Natural killer cell (primary cell): Measurements from ENCODE around the gene BMP6. TPM values are rescaled to one million over a fixed set of nuclear protein-coding genes. Genes with fewer than 3 reads are reported as not detected.

Source experiments
- ATAC-seq, 3 donors: fragments of 150-1000 bp in 2 of 3; fragments of 200-7000 bp in 1 of 3; cut with Tn5 transposase; 1 replicate in 1 of 3; 2 replicates in 2 of 3; pipeline ENCODE4 v1.10.0; 2021; ENCODE audit warnings: mild to moderate bottlenecking in 2 of 3, moderate library complexity in 2 of 3
- DNase-seq, 2 donors: peaks; one replicate each; pipeline versions ENCODE4 v3.0.0 to v3.0.0-alpha.2; 2013 to 2021; ENCODE audit warnings: mixed read lengths in 1 of 2
- H3K27ac ChIP-seq: one replicate; pipeline ENCODE4 v1.5.1; 2013; ENCODE audit warnings: mild to moderate bottlenecking, low read length
- H3K27me3 ChIP-seq: one replicate; pipeline ENCODE4 v1.6.1; 2013; ENCODE audit warnings: low read length; ENCODE audit not compliant: control insufficient read depth, insufficient read depth
- H3K36me3 ChIP-seq: one replicate; pipeline ENCODE4 v1.6.1; 2013; ENCODE audit warnings: low read length; ENCODE audit not compliant: control insufficient read depth, insufficient read depth
- H3K4me1 ChIP-seq: one replicate; pipeline ENCODE4 v1.6.1; 2013; ENCODE audit warnings: low read length; ENCODE audit not compliant: control insufficient read depth, insufficient read depth
- H3K4me3 ChIP-seq: one replicate; pipeline ENCODE4 v1.5.1; 2013; ENCODE audit warnings: low read length
- H3K9me3 ChIP-seq: one replicate; pipeline ENCODE4 v1.6.1; 2013; ENCODE audit warnings: low read length; ENCODE audit not compliant: control insufficient read depth, insufficient read depth
- H3K27ac Mint-ChIP-seq, 2 donors: one replicate each; pipeline ENCODE4 v1.8.0; 2022; ENCODE audit warnings: mild to moderate bottlenecking in 2 of 2, mixed read lengths in 2 of 2, moderate library complexity in 1 of 2
- H3K27me3 Mint-ChIP-seq, 2 donors: one replicate each; pipeline ENCODE4 v1.8.0; 2022; ENCODE audit warnings: low read depth in 2 of 2, mixed read lengths in 2 of 2
- H3K36me3 Mint-ChIP-seq: one replicate; pipeline ENCODE4 v1.8.0; 2022; ENCODE audit warnings: mixed read lengths
- H3K4me1 Mint-ChIP-seq, 2 donors: one replicate each; pipeline ENCODE4 v1.8.0; 2022; ENCODE audit warnings: mixed read lengths in 2 of 2
- H3K4me3 Mint-ChIP-seq: one replicate; pipeline ENCODE4 v1.8.0; 2022; ENCODE audit warnings: mild to moderate bottlenecking, moderate library complexity, mixed read lengths
- H3K9me3 Mint-ChIP-seq, 2 donors: one replicate each; pipeline ENCODE4 v1.8.0; 2022; ENCODE audit warnings: mixed read lengths in 2 of 2
- WGBS: methylation state at CpG from one replicate; pipeline ENCODE4 v1.1.7; 2013; ENCODE audit warnings: missing lambda C conversion rate; ENCODE audit not compliant: insufficient coverage; 5-methylcytosine and 5-hydroxymethylcytosine counted together
- intact Hi-C: fragments of 100-400 bp; cut with micrococcal nuclease; formaldehyde crosslinking; loops from one replicate; pipeline ENCODE4 v1.14.2; 2022
- total RNA-seq, 4 donors: library from RNA; stranded (reverse); fragments of 120-200 nt in 1 of 4; gene quantifications; one replicate each; pipeline versions ENCODE4 v1.2.3 to v1.2.4, GENCODE V29; 2013 to 2022
- TF ChIP-seq, protein P1 (sequence below): fragments of 200-600 bp; IDR thresholded peaks from one replicate; pipeline ENCODE4 v1.8.0; 2022; ENCODE audit warnings: antibody characterized with exemption

The BMP6 gene
- total RNA-seq, 3 donors from 2014 or later (not counting 1 experiment from before 2014, with no cell fraction given): 0.25 to 2.6 (median 0.73) TPM

DNA sequence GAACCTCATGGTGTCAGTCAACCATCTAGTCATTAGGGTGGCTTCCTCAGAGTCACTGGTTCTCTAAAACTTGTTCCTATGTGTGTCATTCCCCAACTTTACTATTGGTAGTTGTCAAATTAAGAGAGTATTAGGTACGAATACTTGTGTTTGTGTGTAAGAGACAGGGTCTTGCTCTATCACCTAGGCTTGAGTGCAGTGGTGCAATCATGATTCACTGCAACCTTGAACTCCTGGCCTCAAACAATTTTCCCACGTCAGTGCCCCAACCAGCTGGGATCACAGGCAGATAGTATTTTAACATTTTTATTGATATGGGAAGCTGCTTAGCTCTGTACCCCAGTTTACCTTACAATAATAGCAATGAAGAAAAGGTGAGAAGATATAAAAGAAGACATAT is 50.6 kb downstream of the BMP6 start:
- WGBS: 97% methylated on average over 2 of the region's 2 CpGs
- peaks cover 3 to 17% of the 10 kb centered on the region in 2 donors for H3K27me3 Mint-ChIP-seq

DNA sequence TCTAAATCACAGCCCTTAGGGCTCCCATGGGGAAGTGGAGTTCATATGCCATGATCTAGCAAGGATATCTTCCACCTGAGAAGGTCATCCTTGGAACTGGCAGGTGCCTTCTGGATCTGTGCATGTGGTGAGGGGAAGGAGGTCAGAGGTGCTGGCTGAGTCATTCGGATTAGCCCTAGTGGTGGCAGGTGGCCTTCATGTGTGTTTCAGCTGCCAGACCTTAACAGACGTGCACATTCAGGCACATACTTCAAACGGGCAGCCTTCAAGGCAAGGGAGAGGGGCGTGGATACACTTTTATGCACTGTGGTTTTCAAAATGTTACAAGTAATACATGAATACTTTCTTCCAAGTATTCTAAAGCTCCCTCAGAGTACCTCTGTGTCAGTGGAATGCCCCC is 51.2 kb downstream of the BMP6 start:
- H3K9me3 ChIP-seq: no peaks in the 10 kb centered on the region
- Mint-ChIP-seq H3K9me3 (no peaks in the 10 kb centered on the region), H3K4me3 (no peak overlapping the region), H3K27ac (no peak overlapping the region), H3K4me1 (no peaks in the 10 kb centered on the region), H3K27me3 (peaks cover 7 to 17% of the 10 kb centered on the region in 2 donors), H3K36me3 (no peaks in the 10 kb centered on the region)
- no peaks in the 10 kb centered on the region for H3K36me3 ChIP-seq
- WGBS: 72% methylated on average over 3 of the region's 4 CpGs
- intact Hi-C loops: no loop called here
- H3K27ac ChIP-seq: no peak overlapping the region
- H3K27me3 ChIP-seq: no peaks in the 10 kb centered on the region
- DNase-seq (no peak), ATAC-seq (no peak)
- H3K4me1 ChIP-seq: no peaks in the 10 kb centered on the region
- TF ChIP-seq, protein P1, sequence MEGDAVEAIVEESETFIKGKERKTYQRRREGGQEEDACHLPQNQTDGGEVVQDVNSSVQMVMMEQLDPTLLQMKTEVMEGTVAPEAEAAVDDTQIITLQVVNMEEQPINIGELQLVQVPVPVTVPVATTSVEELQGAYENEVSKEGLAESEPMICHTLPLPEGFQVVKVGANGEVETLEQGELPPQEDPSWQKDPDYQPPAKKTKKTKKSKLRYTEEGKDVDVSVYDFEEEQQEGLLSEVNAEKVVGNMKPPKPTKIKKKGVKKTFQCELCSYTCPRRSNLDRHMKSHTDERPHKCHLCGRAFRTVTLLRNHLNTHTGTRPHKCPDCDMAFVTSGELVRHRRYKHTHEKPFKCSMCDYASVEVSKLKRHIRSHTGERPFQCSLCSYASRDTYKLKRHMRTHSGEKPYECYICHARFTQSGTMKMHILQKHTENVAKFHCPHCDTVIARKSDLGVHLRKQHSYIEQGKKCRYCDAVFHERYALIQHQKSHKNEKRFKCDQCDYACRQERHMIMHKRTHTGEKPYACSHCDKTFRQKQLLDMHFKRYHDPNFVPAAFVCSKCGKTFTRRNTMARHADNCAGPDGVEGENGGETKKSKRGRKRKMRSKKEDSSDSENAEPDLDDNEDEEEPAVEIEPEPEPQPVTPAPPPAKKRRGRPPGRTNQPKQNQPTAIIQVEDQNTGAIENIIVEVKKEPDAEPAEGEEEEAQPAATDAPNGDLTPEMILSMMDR: no peak
- no peak overlapping the region for H3K4me3 ChIP-seq

More for the DNA sequence above, 50.6 kb downstream of the BMP6 start:
- Mint-ChIP-seq H3K4me1 (no peaks in the 10 kb centered on the region), H3K36me3 (no peaks in the 10 kb centered on the region), H3K4me3 (no peak overlapping the region), H3K9me3 (no peaks in the 10 kb centered on the region), H3K27ac (no peak overlapping the region)
- Histone ChIP-seq H3K4me1 (no peaks in the 10 kb centered on the region), H3K27ac (no peak overlapping the region), H3K4me3 (no peak overlapping the region), H3K36me3 (no peaks in the 10 kb centered on the region), H3K27me3 (no peaks in the 10 kb centered on the region), H3K9me3 (no peaks in the 10 kb centered on the region)
- DNase-seq: no peak
- TF ChIP-seq, protein P1: no peak
- intact Hi-C loops: no loop called here
- no peak for ATAC-seq

DNA sequence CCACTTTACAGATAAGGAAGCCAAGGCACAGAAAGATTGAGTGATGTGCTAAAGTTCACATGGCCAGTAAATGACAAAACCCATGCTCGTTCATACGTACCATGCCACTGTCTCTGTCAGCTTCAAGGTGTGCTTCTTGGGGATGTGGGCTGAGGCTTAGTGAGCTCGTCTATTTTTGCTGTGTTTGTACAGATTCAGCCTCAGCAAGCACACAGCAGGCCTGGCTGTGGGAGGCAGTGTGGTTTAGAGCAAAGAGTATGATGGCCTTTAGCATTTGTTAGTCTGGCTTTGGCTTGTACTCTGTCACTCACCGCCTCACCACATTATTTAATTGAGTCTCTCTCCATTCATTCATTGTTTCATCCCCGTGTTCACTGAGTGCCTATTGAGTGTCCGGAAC is 55.3 kb downstream of the BMP6 start:
- Histone ChIP-seq H3K27me3 (no peaks in the 10 kb centered on the region), H3K4me3 (no peak overlapping the region), H3K27ac (no peak overlapping the region), H3K4me1 (no peaks in the 10 kb centered on the region), H3K36me3 (no peaks in the 10 kb centered on the region), H3K9me3 (no peaks in the 10 kb centered on the region)
- no peaks in the 10 kb centered on the region for H3K4me1 Mint-ChIP-seq
- WGBS: 78% methylated on average over 6 of the region's 6 CpGs
- intact Hi-C loops: no loop called here
- TF ChIP-seq, protein P1: no peak
- H3K9me3 Mint-ChIP-seq: no peaks in the 10 kb centered on the region
- H3K36me3 Mint-ChIP-seq: no peaks in the 10 kb centered on the region
- H3K4me3 Mint-ChIP-seq: no peak overlapping the region
- no peak overlapping the region for H3K27ac Mint-ChIP-seq
- peaks cover 3 to 7% of the 10 kb centered on the region in 2 donors for H3K27me3 Mint-ChIP-seq
- ATAC-seq (no peak), DNase-seq (no peak)

DNA sequence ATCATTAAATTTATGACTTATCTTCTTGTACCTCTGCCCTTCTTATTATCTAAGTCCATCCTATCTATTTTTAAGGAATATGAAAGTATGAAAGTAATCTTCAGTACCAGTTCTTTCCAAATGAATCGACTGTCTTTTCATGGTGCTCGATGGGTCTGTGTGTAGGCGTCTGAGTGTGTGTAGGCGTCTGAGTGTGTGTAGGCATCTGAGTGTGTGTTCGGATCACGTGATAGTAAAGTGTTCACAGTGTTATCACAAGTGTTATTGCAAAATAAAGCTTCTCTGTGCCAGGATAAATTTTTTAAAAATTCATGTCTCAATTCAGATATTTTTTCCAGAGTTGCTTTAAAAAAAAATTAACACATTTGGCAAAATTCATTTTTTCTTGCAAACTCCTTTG is 58.3 kb downstream of the BMP6 start:
- H3K4me3 Mint-ChIP-seq: no peak overlapping the region
- TF ChIP-seq, protein P1: no peak
- intact Hi-C loops: no loop called here
- Histone ChIP-seq H3K36me3 (no peaks in the 10 kb centered on the region), H3K27me3 (no peaks in the 10 kb centered on the region), H3K27ac (no peak overlapping the region), H3K4me1 (no peaks in the 10 kb centered on the region), H3K4me3 (no peak overlapping the region), H3K9me3 (no peaks in the 10 kb centered on the region)
- no peak for ATAC-seq
- H3K27me3 Mint-ChIP-seq: peaks cover 0 to 4% of the 10 kb centered on the region in 2 donors
- WGBS: 87% methylated on average over 6 of the region's 6 CpGs
- H3K27ac Mint-ChIP-seq: no peak overlapping the region
- H3K36me3 Mint-ChIP-seq: no peaks in the 10 kb centered on the region
- no peaks in the 10 kb centered on the region for H3K4me1 Mint-ChIP-seq
- no peak for DNase-seq
- no peaks in the 10 kb centered on the region for H3K9me3 Mint-ChIP-seq
